Stimulated activated CD8-positive, alpha-beta memory T cell treated with anti-CD3 and anti-CD28 coated beads, Interleukin-4, amount 100 ng/mL, for 48 hours (primary cell): ENCODE data around the gene RNF41.
"Not testable (repeated sequence)": the region's sequence is repeated elsewhere in the genome, so short reads cannot be mapped to it uniquely, and the experiment has no call there.

Source experiments
- DNase-seq: peaks from one replicate; pipeline ENCODE4 v3.0.0-alpha.2; 2020

Gene RNF41

DNA sequence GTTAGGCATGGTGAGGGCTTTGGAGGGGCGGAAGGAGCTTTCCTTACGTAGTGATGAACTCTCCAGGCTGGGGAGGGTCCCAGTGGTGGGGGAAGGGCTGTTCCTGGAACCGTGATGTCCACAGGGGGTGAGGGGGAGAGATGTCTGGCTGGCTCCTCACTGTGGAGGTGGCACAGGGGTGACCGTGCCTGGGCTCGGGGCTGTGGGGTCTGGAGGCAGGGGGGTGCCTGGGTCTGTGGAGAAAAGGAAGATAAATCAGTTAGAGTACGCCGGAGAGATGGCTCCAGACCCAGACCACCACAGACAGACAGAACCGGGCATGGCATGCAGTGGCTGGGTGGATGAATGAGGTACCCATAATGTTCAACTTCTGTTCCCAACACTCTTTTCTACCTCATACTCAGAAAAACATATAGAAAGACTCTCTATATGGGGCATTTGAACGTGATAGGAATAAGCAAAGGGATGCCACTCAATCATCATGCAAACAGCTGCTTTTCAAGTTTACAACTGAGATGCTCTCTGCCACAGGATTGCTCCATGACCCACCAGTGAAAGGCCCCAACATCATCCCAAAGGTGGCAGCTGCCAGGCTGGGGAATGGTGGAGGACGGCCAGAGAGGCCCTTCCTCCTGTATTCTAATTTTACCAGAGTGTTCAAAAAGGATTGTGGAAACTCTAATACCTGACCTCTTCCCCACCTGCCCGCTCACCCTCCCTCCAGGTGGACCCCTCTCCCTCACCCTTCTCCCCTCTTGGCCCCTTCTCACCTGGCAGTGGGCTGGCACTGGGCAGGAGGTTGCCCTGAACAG lies 58.0 kb downstream of the RNF41 start:
- DNase-seq, result no peak

DNA sequence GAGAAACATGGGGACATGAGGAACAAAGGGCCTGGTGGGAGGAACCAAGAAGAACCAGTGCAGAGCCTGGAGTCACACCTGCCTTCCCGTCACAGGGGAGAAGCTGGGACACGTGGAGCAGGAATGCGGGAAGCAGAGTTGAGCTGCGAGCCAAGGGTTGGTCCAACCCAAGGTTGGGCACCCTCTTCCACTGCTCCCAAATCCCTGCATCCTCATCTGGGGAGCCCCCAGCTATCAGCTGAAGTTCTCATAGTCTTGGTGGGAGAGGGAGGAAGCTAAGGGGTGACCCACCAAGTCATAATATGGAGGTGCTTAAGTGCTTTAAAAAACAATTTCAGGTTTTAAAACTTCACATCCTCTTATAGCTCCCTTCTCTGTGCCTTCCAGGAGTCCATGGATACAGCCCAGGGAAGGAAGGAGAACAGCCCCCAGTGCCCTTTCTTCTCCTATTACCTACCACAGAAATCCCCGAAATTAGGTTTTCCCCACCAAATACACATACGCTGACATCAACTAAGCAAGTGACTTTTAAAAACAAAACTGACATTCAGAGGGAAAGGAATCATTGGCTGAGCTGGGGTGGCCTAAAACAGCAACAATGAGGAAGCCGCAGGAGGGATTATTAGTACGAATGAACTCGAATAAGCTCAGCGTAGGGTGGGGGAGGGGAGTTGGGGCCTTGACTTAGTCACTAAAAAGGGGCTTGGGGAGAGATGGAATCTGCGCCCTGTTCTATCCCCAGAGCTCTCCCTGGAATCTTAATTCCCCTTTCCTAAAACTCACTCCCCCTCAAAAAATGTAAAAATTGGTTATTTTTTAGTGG lies 59.0 kb downstream of the RNF41 start:
- no peak for DNase-seq

DNA sequence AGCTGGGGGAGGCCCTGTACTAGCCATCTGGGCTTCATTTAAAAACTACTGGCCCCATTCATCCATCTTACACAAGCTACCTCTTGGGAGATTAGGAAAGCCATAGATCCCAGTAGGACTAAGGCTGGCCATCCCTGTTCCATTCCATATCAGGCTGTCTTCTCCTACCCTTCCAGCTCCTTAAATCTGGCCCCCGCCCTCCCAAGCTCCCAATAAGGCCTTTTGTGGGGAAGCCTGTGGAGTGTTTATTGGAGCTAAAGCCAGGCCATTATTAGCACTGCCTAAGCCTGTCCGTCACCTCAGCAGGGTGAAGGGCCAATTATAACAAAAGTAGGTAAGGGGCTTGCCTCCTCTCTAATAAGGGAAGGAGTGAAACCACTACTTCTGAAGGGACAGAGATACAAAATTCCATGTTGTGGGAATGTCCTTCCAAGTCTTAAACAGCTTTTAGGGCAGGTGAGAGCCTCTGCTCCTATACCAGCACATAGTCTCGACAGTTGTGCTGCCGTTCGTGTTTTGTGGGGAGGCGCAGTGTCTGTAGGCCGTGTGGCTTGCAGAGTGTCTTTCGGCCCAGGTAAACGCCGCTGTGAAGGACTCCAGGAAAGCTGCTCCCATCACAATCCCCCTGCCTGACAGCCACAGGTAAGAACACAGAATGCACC lies 59.9 kb downstream of the RNF41 start:
- no peak for DNase-seq

DNA sequence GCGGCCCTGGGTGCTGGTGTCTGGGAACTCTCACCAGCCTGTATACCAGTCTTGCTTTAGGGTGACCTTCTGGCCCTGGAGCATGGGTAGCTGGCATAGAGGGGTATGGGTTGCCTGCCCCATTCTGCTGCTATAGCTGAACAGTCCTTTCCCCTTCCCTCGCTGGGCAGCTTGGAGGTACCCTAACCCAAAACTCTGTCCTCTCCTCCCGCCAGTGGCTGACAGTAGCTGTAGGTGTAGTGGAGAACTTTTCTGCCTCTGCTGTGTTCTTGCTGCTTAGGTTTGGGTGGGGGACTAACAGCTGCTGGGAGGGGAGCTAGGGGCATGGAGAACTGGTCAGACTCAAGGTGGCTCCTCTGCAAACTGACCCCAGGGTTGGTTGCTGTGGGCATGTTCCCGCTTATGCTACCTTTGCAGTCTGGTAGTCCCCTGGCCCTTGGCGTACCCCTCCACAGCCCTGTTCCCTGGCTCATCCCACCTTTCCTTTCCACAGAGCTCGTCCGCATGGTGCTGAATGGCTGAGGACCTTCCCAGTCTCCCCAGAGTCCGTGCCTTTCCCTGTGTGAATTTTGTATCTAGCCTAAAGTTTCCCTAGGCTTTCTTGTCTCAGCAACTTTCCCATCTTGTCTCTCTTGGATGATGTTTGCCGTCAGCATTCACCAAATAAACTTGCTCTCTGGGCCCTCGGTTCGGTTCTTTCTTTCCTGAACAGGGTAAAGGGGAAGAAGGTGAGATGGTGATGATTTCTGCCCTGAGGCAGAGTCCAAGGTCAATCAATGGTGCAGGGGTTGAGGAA lies 60.6 kb downstream of the RNF41 start:
- DNase-seq, result no peak

DNA sequence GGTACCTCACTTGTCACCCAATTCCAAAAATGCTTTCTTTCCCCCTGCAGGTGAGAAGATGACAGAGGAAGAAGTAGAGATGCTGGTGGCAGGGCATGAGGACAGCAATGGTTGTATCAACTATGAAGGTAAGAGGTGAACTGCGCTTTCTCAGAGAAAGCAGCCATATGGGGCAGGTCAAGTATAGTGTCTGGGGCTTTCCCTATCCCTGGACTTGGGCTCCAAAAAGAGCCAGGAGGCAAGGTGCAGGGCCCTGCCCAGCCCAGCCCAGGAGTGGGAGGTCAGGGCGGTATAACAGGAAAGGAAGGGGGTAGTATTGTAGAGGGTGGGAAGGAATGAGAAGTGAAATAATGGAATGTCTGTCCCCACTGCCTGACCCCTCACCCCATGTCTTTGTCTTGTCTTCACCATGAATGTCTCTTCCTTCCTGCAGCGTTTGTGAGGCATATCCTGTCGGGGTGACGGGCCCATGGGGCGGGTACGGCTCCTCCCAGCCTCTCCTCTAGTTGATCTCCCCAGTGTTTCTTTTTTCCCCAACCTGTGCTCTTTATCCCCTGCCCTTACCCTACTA lies 61.4 kb downstream of the RNF41 start:
- DNase-seq, result peak; percentile 65

DNA sequence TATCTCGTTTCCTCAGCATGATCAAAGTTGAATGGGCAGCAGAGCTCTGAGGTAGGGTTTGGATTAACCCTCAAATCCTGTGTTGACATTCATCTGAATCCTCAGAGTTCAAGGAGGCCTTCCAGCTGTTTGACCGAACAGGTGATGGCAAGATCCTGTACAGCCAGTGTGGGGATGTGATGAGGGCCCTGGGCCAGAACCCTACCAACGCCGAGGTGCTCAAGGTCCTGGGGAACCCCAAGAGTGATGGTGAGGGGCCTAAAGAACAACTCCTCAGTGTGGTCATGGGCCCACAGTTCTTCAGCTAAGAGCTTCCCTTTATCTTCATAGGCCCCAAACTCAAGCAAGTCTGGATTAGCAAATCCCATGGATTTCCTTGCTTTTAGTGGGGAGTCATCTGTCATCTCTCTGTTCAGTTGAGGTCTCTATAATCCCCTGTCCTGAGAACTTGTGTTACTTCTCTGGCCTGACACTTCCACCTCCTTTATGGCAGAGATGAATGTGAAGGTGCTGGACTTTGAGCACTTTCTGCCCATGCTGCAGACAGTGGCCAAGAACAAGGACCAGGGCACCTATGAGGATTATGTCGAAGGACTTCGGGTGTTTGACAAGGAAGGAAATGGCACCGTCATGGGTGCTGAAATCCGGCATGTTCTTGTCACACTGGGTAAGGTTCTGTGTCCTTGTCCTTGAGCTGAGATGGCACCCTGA lies 62.1 kb downstream of the RNF41 start:
- no peak for DNase-seq

DNA sequence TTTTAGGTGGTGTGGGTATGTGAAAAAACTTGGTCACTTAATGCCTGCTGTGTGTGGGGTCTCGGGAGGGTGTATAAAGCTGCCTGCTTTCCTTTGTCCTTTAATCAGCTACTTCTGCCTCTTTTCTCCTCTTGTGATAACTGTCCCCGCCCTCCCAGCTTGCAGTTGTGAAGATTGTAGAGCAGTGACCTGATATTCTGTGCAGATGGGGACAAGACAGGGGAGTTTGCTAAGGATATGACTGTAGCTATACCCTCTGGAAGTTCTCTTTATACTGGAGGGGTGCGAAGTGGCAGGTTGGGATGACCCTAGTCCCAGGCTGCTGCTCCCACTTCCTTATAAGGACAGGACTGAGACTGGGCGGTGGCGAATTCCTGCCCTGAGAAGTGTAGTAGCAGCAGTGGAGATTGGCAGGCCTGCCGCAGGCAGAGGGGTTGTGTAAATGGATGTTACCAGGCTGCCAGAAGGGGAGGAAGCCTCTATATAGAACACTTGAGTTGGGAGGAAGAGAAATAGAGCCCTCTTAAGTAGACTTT lies 62.7 kb downstream of the RNF41 start:
- DNase-seq, result no peak

DNA sequence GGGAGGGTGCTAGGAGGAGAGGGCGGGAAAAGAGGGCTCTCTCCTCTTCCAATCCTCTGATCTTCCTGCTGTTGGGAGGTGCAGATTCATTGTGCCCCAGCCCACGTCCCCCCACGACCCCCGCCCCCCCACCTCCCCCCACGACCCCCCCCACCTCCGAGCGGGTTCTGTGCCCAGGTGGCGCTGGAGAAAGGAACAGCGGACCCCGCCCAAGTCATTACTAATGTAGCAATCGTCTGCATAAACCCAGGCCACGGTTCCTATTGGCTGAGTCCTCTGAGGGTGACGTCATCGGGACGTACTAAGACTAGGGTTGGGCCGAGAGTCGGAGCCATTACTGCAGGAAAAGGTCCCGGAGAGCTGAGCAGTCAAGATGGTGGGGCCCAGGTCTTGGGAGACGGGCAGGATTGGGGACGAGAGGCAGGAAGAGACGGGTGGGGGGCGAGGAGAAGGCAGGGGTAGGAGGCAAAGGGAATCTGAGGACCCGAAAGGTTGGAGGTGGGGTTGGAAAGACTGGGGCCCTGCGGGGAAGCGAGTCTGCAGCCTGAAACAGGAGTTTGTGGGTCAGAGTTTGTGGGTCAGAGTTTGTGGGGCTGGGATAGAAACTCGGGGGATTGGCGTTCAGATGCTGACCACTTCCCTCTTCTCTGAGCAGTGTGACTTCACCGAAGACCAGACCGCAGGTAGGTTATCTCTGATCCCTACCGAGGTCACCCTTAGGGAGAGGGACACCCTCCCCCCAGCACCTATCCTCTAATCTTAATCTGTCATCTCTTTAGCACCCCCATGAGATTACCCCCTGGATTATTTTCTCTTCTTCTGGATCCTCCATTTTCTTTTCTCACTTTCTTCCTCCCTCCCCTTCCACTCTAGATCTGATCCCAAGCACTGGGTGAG lies 63.4 kb downstream of the RNF41 start, which contains the start of gene MYL6:
Gene MYL6, plus strand, starts transcription at position 331 of the 897 bp plus-strand sequence. Its CDS starts 43 bp downstream, at position 374.
- DNase-seq, result peak; percentile 93

DNA sequence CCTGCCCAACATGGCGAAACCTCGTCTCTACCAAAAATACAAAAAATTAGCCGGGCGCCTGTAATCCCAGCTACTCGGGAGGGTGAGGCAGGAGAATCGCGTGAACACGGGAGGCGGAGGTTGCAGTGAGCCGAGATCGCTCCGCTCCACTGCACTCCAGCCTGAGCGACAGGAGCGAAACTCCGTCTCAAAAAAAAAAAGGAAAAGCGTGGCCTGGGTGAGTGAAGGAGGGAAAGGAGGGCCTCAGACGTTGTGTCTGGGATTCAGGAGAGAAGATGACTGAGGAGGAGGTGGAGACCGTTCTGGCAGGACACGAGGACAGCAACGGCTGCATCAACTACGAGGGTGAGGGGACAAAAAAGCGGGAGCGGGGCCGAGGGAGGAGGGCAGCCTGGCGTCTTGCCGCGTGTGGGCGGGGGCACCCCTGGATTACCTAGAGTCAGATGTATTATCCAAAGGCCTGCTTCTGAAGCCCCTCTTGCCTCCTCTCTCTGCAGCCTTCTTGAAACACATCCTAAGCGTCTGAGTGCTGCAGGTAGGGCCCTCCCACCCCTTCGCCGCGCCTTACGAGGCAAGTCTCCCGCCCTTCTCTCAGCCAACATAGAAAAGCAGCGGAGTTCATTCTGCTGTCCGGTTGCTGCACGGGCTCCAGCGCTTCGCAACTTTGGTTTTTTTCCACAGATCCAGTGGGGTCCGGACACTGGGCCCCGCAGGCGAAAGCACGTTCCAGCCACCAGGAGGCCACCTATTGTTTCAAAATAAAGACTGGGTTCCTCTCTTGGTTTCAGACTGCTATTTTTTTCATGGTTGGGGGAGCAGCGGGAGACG lies 64.3 kb downstream of the RNF41 start:
- peak; percentile 71 for DNase-seq

DNA sequence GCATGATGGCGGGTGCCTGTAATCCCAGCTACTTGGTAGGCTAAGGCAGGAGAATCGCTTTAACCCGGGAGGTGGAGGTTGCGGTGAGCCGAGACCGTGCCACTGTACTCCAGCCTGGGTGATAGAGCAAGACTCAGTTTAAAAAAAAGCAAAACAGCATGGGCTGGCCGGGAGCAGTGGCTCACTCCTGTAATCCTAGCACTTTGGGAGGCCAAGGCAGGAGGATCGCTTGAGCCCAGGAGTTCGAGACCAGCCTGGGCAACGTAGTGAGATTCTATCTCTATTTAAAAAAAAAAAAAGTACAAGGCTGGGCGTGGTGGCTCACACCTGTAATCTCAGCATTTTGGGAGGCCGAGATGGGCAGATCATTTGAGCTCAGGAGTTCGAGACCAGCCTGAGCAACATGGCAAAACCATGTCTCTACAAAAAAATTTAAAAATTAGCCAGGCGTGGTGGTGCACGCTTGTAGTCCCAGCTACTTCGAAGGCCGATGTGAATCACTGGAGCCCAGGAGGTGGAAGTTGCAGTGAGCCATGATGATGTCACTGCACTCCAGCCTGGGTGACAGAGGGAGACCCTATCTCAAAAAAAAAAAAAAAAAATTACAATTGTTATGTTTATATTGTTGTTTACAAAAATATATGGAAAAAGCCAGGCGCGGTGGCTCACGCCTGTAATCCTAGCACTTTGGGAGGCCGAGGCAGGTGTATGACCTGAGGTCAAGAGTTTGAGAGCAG lies 65.1 kb downstream of the RNF41 start:
- DNase-seq, result not testable (repeated sequence)

DNA sequence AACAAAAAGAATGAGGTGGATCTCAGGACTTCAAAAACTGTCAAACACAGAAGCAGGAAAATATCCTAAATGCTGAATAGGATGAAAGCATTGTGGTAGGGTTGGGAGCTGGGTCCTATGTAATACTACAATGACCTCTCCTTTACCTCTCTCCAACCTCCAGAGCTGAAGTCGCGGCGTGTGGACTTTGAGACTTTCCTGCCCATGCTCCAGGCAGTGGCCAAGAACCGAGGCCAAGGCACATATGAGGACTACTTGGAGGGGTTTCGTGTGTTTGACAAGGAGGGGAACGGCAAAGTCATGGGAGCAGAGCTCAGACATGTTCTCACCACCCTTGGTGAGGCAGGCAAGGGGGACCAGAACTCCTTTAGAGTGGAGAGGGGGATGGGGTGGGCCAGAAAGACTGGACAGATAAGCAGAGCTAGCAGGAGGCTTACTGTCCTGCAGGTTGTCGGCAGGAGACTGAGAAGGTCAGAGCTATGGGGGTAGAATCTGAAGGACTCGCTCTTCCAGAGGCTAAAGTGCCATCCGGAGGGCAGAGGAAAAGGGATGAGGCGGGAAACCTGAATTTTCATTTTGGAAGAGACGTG lies 66.4 kb downstream of the RNF41 start:
- DNase-seq, result no peak

DNA sequence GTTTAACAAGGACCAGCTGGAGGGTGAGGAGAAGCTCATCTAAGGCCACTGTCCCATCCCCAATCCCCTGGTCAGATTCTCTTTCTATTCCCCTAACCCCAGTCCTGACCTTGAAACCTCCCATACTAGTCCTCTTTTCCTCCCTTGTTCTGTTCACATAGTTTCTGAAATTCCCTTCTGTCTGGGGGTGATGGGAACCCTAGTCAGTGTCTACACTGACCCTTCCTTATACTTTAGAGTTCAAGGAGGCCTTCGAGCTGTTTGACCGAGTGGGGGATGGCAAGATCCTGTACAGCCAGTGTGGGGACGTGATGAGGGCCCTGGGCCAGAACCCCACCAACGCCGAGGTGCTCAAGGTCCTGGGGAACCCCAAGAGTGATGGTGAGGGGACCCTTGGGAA lies 66.9 kb downstream of the RNF41 start:
- no peak for DNase-seq

DNA sequence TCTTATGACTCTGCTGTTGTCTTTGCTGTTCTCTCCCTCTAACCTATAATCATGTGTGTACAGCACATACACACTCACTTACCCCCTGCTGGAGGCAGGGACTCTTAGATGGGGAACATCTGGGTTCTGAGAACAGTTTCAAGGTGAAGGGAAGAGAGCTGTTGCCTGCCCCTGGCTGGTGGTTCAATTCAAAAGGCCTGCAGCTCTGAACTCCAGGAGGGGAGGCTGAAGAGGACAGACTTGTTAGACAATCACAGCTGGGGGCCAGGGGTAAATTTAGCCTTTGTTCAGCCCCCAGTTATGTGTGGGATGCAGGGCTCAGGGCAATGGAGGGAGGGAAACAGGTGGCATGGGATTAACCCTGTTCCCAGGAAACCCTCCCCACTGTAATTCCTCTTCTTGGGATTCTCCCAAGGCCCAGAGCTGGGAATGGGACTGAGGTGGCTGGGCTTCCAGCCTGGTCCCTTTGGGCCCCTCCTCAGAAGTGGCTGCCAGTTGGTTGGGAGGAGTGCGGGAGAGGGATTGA lies 67.4 kb downstream of the RNF41 start:
- no peak for DNase-seq

DNA sequence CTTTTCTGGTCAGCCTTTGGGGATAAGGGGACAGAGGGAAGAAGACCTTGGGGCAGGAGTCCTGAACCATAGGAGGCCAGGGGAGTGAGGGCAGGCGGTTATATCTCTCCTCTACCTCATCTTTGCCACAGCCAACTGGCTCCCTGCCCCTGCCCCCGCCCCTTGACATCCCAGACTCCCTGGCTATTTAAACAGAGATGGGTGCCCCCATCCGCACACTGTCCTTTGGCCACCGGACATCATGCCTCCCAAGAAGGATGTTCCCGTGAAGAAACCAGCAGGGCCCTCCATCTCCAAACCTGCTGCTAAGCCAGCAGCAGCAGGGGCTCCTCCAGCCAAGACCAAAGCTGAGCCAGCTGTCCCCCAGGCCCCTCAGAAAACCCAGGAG lies 68.0 kb downstream of the RNF41 start:
- DNase-seq, result no peak

DNA sequence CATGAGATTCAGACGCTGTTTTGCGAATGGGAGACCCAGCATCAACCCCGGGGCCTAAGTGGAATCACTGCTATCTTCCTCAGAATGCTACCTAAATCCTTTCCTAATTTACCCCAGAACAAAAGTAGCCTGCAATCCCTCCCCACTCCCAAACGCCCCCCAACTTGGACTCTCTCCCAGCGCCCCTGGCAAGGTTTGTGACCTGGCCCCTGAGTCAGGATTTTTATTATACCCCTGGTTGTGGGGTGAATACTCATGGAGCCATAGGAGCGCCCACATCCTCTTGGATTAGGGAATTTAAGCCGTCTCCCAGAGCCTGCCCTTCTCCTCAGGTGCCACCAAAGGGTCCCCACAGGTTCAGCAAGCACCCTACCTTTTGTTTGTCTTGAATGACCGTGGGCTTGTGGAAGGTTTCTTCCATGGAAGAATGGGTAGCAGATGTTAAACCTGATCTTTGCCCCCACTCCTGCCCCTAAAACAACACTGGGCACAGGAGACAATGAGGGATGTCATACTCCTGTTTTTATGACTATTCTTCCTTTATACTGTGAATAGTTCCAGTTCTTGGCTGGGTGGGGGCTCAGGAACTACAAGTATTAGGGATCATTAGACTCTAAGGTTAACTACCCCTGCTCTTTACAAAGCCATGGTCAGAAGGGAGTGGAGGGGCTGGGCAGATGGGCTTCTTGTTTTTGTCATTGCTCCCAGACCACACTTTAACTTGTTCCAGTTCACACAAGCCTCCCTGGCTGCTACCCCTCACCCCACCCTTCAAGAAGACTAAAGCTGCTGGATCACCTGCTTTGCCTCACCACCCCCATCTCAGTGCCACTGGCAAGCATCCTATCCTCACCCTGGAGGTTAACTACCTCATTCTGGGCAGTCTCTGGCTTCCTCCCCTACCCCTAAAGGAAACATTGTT lies 68.7 kb downstream of the RNF41 start:
- no peak for DNase-seq
